ENCODE data around the gene WDR4. TPM values are rescaled to one million over a fixed set of nuclear protein-coding genes. Genes with fewer than 3 reads are reported as not detected.

Gene WDR4
- total and polyA plus RNA-seq, 9 of the 15 experiments (the other 6 are each of a cell fraction or from before 2014, with no cell fraction given) = 5.4 to 95.4 (median 32.1) TPM

- Histone ChIP-seq H4K20me1 (replicated peaks; ENCODE audit: control insufficient read depth, insufficient read depth, low read length) (peaks cover 12% of the 10 kb centered on the region; the same call in 1 of the 2 replicates), H3K9me3 (replicated peaks; ENCODE audit: control insufficient read depth, insufficient read depth, low read depth, low read length) (no peaks in the 10 kb centered on the region), H2AFZ (ENCODE audit: low read depth, low read length) (no peak overlapping the region), H3K4me3 (no peak overlapping the region), H3K36me3 (ENCODE audit: control insufficient read depth, insufficient read depth, low read length) (no peaks in the 10 kb centered on the region), H3K4me1 (replicated peaks in 1 of 2; ENCODE audit: control insufficient read depth in 2 of 2, insufficient read depth in 2 of 2, low read length in 2 of 2) (no peaks in the 10 kb centered on the region), H3K4me2 (ENCODE audit: insufficient read depth, low read length) (no peak overlapping the region), H3K9ac (ENCODE audit: insufficient read depth in 1 of 2, low read depth in 2 of 2, low read length in 2 of 2) (no peak overlapping the region), H3K27ac (ENCODE audit: extremely low read depth, low read depth, low read length) (no peak overlapping the region), H3K9me1 (ENCODE audit: control insufficient read depth, insufficient read depth, low read length) (no peaks in the 10 kb centered on the region), H3K27me3 (ENCODE audit: control insufficient read depth in 2 of 2, insufficient read depth in 2 of 2, low read length in 2 of 2) (peaks cover 44 to 48% of the 10 kb centered on the region in 2 experiments), H3K79me2 (ENCODE audit: control insufficient read depth, insufficient read depth, low read length) (no peaks in the 10 kb centered on the region)
- in situ Hi-C loops (cut with MboI) (no loop called here), intact Hi-C loops (cut with micrococcal nuclease) (no loop called here)
- CTCF ChIA-PET (ENCODE audit: low intra/inter-chr PET ratio) = no interaction called here
- DNase-seq (ENCODE audit: extremely low read depth in 1 of 4, low spot score in 3 of 4) (no peak), ATAC-seq (no peak), FAIRE-seq (no peak)
- POLR2A ChIA-PET = interaction anchor here (0.9 kb wide), 1 partner anchor 12 kb away, joined by 4 read pairs; no protein-coding TSS in a partner anchor
- BruUV-seq (replicated peaks) = no TSS peak
- 3% methylated on average over 14 of the region's 14 CpGs for WGBS (ENCODE audit: insufficient coverage, low coverage, missing lambda C conversion rate)
- no peak for TF ChIP-seq ZBTB1 (CRISPR knock-in tag; IDR thresholded peaks at IDR 0.05; ENCODE audit: borderline replicate concordance, low read depth)
- TF ChIP-seq, protein P1, sequence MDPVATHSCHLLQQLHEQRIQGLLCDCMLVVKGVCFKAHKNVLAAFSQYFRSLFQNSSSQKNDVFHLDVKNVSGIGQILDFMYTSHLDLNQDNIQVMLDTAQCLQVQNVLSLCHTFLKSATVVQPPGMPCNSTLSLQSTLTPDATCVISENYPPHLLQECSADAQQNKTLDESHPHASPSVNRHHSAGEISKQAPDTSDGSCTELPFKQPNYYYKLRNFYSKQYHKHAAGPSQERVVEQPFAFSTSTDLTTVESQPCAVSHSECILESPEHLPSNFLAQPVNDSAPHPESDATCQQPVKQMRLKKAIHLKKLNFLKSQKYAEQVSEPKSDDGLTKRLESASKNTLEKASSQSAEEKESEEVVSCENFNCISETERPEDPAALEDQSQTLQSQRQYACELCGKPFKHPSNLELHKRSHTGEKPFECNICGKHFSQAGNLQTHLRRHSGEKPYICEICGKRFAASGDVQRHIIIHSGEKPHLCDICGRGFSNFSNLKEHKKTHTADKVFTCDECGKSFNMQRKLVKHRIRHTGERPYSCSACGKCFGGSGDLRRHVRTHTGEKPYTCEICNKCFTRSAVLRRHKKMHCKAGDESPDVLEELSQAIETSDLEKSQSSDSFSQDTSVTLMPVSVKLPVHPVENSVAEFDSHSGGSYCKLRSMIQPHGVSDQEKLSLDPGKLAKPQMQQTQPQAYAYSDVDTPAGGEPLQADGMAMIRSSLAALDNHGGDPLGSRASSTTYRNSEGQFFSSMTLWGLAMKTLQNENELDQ (CRISPR knock-in tag; IDR thresholded peaks at IDR 0.05; ENCODE audit: borderline replicate concordance) = no peak
- TF ChIP-seq CBX2 (IDR thresholded peaks at IDR 0.05; ENCODE audit: insufficient read depth, low read length, poor library complexity, severe bottlenecking) = no peak
- TF ChIP-seq, protein P2, sequence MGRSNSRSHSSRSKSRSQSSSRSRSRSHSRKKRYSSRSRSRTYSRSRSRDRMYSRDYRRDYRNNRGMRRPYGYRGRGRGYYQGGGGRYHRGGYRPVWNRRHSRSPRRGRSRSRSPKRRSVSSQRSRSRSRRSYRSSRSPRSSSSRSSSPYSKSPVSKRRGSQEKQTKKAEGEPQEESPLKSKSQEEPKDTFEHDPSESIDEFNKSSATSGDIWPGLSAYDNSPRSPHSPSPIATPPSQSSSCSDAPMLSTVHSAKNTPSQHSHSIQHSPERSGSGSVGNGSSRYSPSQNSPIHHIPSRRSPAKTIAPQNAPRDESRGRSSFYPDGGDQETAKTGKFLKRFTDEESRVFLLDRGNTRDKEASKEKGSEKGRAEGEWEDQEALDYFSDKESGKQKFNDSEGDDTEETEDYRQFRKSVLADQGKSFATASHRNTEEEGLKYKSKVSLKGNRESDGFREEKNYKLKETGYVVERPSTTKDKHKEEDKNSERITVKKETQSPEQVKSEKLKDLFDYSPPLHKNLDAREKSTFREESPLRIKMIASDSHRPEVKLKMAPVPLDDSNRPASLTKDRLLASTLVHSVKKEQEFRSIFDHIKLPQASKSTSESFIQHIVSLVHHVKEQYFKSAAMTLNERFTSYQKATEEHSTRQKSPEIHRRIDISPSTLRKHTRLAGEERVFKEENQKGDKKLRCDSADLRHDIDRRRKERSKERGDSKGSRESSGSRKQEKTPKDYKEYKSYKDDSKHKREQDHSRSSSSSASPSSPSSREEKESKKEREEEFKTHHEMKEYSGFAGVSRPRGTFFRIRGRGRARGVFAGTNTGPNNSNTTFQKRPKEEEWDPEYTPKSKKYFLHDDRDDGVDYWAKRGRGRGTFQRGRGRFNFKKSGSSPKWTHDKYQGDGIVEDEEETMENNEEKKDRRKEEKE (IDR thresholded peaks at IDR 0.05; ENCODE audit: borderline replicate concordance in 1 of 2, control insufficient read depth in 1 of 2, low read depth in 2 of 2, low read length in 1 of 2) = no peak
- TF ChIP-seq, protein P3, sequence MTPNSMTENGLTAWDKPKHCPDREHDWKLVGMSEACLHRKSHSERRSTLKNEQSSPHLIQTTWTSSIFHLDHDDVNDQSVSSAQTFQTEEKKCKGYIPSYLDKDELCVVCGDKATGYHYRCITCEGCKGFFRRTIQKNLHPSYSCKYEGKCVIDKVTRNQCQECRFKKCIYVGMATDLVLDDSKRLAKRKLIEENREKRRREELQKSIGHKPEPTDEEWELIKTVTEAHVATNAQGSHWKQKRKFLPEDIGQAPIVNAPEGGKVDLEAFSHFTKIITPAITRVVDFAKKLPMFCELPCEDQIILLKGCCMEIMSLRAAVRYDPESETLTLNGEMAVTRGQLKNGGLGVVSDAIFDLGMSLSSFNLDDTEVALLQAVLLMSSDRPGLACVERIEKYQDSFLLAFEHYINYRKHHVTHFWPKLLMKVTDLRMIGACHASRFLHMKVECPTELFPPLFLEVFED (CRISPR knock-in tag; conservative IDR thresholded peaks at IDR 0.05) = no peak
- TF ChIP-seq, protein P4, sequence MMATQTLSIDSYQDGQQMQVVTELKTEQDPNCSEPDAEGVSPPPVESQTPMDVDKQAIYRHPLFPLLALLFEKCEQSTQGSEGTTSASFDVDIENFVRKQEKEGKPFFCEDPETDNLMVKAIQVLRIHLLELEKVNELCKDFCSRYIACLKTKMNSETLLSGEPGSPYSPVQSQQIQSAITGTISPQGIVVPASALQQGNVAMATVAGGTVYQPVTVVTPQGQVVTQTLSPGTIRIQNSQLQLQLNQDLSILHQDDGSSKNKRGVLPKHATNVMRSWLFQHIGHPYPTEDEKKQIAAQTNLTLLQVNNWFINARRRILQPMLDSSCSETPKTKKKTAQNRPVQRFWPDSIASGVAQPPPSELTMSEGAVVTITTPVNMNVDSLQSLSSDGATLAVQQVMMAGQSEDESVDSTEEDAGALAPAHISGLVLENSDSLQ (IDR thresholded peaks at IDR 0.05) = no peak
- TF ChIP-seq TRIM28 (IDR thresholded peaks at IDR 0.05) = no peak
- TF ChIP-seq PTBP1 (IDR thresholded peaks at IDR 0.05; ENCODE audit: low read depth, low read length) = no peak
- TF ChIP-seq ZNF398 (CRISPR knock-in tag; IDR thresholded peaks at IDR 0.05) = no peak
These were observed 72.7 kb downstream of the WDR4 start for GRCh38 chr21:42806509-42807140.
